GM18498 (cell line): ENCODE data around the gene FAM120B.

Source experiments
- ATAC-seq: cut with Tn5 transposase; IDR thresholded peaks from one replicate; pipeline ENCODE4 v1.9.1; 2021; ENCODE audit warnings: mild to moderate bottlenecking, moderate library complexity; ENCODE audit not compliant: unreplicated experiment

FAM120B gene

GRCh38 chr6:170453586-170454511 is 147.3 kb downstream of the FAM120B start:
- ATAC-seq: no peak

- ATAC-seq: no peak
Observed at GRCh38 chr6:170454512-170455285, 148.1 kb downstream of the FAM120B start.

- ATAC-seq: no peak
Observed at GRCh38 chr6:170455335-170455979, 148.9 kb downstream of the FAM120B start.

GRCh38 chr6:170456334-170456733 is 149.8 kb downstream of the FAM120B start:
- ATAC-seq: no peak
